Measurements from ENCODE around the gene RAB1B. TPM values are rescaled to one million over a fixed set of nuclear protein-coding genes. Genes with fewer than 3 reads are reported as not detected.

Gene RAB1B
- total and polyA plus RNA-seq, 2 donors from 2014 or later, result 153 to 197 TPM

GRCh38 chr11:66228521-66228920, 39.9 kb upstream of the RAB1B start:
- Histone ChIP-seq H3K9me3 (ENCODE audit: control insufficient read depth in 2 of 3, insufficient read depth in 1 of 3, low read length in 3 of 3) (no peaks in the 10 kb centered on the region), H3K27me3 (ENCODE audit: control insufficient read depth, insufficient read depth, low read length) (no peaks in the 10 kb centered on the region), H3K27ac (ENCODE audit: low read depth in 2 of 2, low read length in 2 of 2) (peak overlapping the region; percentile 18 to 51), H3K9ac (ENCODE audit: low read length in 3 of 3) (peak overlapping the region in 2 of 3 donors; percentile 22 to 24), H3K4me1 (ENCODE audit: control insufficient read depth in 2 of 3, insufficient read depth in 2 of 3, low read depth in 1 of 3, low read length in 3 of 3) (no peaks in the 10 kb centered on the region), H3K36me3 (ENCODE audit: control insufficient read depth in 2 of 3, insufficient read depth in 3 of 3, low read length in 3 of 3) (peaks cover 2 to 23% (median 23%) of the 10 kb centered on the region in 3 donors), H3K4me3 (ENCODE audit: low read length in 3 of 3) (no peak overlapping the region)
- FAIRE-seq (no peak), DNase-seq (peak in 3 of 5 donors; percentile 50 to 75 (median 62))
- intact Hi-C loops (cut with DNase I), result loop anchor here (10.0 kb wide), 1 partner anchor 46 kb away; the partner anchor contains the start of gene CNIH2
- no peak for TF ChIP-seq CTCF (IDR thresholded peaks at IDR 0.05; ENCODE audit: borderline replicate concordance, extremely low read depth, insufficient read depth)

- Histone ChIP-seq H3K4me1 (ENCODE audit: control insufficient read depth in 2 of 3, insufficient read depth in 2 of 3, low read depth in 1 of 3, low read length in 3 of 3) (no peaks in the 10 kb centered on the region), H3K4me3 (ENCODE audit: low read length in 3 of 3) (no peak overlapping the region), H3K9ac (ENCODE audit: low read length in 3 of 3) (no peak overlapping the region), H3K27me3 (ENCODE audit: control insufficient read depth, insufficient read depth, low read length) (no peaks in the 10 kb centered on the region), H3K36me3 (ENCODE audit: control insufficient read depth in 2 of 3, insufficient read depth in 3 of 3, low read length in 3 of 3) (peaks cover 2 to 29% (median 23%) of the 10 kb centered on the region in 3 donors), H3K27ac (ENCODE audit: low read depth in 2 of 2, low read length in 2 of 2) (no peak overlapping the region), H3K9me3 (ENCODE audit: control insufficient read depth in 2 of 3, insufficient read depth in 1 of 3, low read length in 3 of 3) (no peaks in the 10 kb centered on the region)
- DNase-seq (peak in 2 of 5 donors; percentile 34 to 35), FAIRE-seq (no peak)
- intact Hi-C loops (cut with DNase I), result no loop called here
- no peak for TF ChIP-seq CTCF (IDR thresholded peaks at IDR 0.05; ENCODE audit: borderline replicate concordance, extremely low read depth, insufficient read depth)
These were observed 38.3 kb upstream of the RAB1B start for GRCh38 chr11:66230156-66230555.

- H3K36me3 ChIP-seq (ENCODE audit: control insufficient read depth in 2 of 3, insufficient read depth in 3 of 3, low read length in 3 of 3), result peaks cover 2 to 38% (median 30%) of the 10 kb centered on the region in 3 donors
- H3K27me3 ChIP-seq (ENCODE audit: control insufficient read depth, insufficient read depth, low read length), result no peaks in the 10 kb centered on the region
- H3K9ac ChIP-seq (ENCODE audit: low read length in 3 of 3), result no peak overlapping the region
- H3K4me1 ChIP-seq (ENCODE audit: control insufficient read depth in 2 of 3, insufficient read depth in 2 of 3, low read depth in 1 of 3, low read length in 3 of 3), result no peaks in the 10 kb centered on the region
- FAIRE-seq (no peak), DNase-seq (no peak)
- no peak overlapping the region for H3K4me3 ChIP-seq (ENCODE audit: low read length in 3 of 3)
- intact Hi-C loops (cut with DNase I), result no loop called here
- no peak for TF ChIP-seq CTCF (IDR thresholded peaks at IDR 0.05; ENCODE audit: borderline replicate concordance, extremely low read depth, insufficient read depth)
- no peaks in the 10 kb centered on the region for H3K9me3 ChIP-seq (ENCODE audit: control insufficient read depth in 2 of 3, insufficient read depth in 1 of 3, low read length in 3 of 3)
- no peak overlapping the region for H3K27ac ChIP-seq (ENCODE audit: low read depth in 2 of 2, low read length in 2 of 2)
These were observed 37.5 kb upstream of the RAB1B start for GRCh38 chr11:66230978-66231377.

- H3K4me1 ChIP-seq (ENCODE audit: control insufficient read depth in 2 of 3, insufficient read depth in 2 of 3, low read depth in 1 of 3, low read length in 3 of 3), result no peaks in the 10 kb centered on the region
- no peak overlapping the region for H3K27ac ChIP-seq (ENCODE audit: low read depth in 2 of 2, low read length in 2 of 2)
- FAIRE-seq (no peak), DNase-seq (no peak)
- intact Hi-C loops (cut with DNase I), result no loop called here
- H3K9ac ChIP-seq (ENCODE audit: low read length in 3 of 3), result no peak overlapping the region
- no peak for TF ChIP-seq CTCF (IDR thresholded peaks at IDR 0.05; ENCODE audit: borderline replicate concordance, extremely low read depth, insufficient read depth)
- H3K27me3 ChIP-seq (ENCODE audit: control insufficient read depth, insufficient read depth, low read length), result no peaks in the 10 kb centered on the region
- H3K9me3 ChIP-seq (ENCODE audit: control insufficient read depth in 2 of 3, insufficient read depth in 1 of 3, low read length in 3 of 3), result no peaks in the 10 kb centered on the region
- H3K4me3 ChIP-seq (ENCODE audit: low read length in 3 of 3), result no peak overlapping the region
- H3K36me3 ChIP-seq (ENCODE audit: control insufficient read depth in 2 of 3, insufficient read depth in 3 of 3, low read length in 3 of 3), result peaks cover 2 to 38% (median 32%) of the 10 kb centered on the region in 3 donors
These were observed 36.9 kb upstream of the RAB1B start for GRCh38 chr11:66231561-66231960.

Measured in kidney (tissue), 14 donors.